Jurkat, Clone E6-1 (cell line): Measurements from ENCODE around the gene FAM107B.
"Not testable (repeated sequence)": the region's sequence is repeated elsewhere in the genome, so short reads cannot be mapped to it uniquely, and the experiment has no call there.

Source experiments
- DNase-seq: peaks from one replicate; pipeline ENCODE4 v3.0.0-alpha.2; 2011; ENCODE audit warnings: low read depth, low spot score
- H3K4me3 ChIP-seq: 2 replicates; pipeline ENCODE4 v1.5.1; 2011; ENCODE audit warnings: mild to moderate bottlenecking, low read length, control low read depth, moderate library complexity

Gene FAM107B

GRCh38 chr10:14652816-14653215, 121.9 kb downstream of the FAM107B start:
- no peak for DNase-seq
- H3K4me3 ChIP-seq: no peak overlapping the region

GRCh38 chr10:14652067-14652466, 122.6 kb downstream of the FAM107B start:
- DNase-seq: no peak
- H3K4me3 ChIP-seq: no peak overlapping the region

- DNase-seq: no peak
- no peak overlapping the region for H3K4me3 ChIP-seq
Measured at GRCh38 chr10:14649739-14650138, 125.0 kb downstream of the FAM107B start.

DNA sequence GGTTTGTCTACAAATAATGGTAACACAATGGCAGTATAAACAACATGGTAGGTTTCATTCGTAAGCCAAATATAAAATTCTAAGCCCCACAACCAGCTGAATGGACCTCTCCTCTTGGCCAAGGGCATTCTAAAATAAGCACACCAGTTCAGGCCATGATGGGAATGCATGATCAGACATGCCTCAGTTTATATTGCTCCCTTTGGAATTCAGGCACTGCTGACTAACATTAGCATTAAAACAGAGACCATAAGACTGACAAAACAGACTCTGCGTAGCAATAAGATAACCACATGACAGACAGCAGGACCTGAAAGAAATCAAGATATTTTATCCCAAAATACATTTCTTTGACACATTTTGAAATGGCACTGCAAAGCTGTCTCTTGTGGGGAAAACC, 125.8 kb downstream of the FAM107B start:
- DNase-seq: no peak
- H3K4me3 ChIP-seq: no peak overlapping the region

GRCh38 chr10:14648005-14648765, 126.5 kb downstream of the FAM107B start:
- peak overlapping the region; percentile 38 for H3K4me3 ChIP-seq
- peak; percentile 68 for DNase-seq

DNA sequence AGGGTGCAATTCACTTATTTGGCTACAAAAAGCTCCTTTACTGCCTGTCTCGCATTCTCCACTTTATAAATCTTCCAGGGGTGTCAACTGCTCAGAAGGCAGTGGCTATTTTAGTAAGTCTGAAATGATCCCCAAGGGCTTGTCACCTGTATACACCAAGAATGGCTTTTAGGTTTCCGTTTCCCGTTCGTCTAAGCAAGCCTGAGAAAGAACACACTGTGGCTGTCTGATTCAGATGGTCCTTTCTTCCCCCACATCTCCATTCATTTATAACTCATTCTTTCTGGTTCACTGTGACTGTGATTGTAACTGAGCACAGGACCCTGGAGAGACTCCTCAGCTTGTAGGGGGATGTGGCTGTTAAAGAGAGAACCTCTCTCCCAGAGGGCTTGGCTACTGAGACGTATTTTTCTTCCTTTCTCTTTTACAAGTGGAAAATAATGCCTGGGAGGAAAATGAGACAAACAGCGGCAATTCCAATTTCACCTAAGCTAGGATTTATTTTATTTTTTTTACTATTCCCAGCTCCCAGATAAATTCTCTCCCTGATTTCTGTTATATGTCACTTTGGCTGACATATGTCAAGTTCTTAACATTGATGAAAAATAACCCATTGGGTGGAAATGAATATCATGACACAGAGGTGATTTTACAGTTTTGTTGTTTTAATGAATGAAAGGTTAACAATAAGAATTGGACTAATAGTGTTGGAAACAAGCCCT, 129.3 kb downstream of the FAM107B start:
- H3K4me3 ChIP-seq: no peak overlapping the region
- no peak for DNase-seq

DNA sequence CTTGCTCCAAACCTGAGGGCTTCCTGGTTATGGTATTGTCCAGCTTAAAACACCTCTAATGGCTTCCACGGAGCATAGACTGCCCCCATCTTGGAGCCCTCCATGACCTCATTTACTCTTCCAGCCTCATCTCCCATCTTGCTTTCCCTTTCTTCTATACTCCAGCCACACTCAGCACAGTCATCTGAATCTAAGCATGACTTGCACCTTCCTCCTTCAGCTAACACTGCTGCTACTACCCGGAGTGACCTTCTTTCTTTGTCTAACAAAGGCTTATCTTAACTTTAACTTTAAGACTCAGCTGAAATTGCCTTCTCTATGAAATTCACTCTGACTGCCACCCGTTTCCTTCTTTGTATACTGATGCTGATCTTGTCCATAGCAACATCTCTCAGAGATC, 135.1 kb downstream of the FAM107B start:
- no peak overlapping the region for H3K4me3 ChIP-seq
- DNase-seq: no peak

DNA sequence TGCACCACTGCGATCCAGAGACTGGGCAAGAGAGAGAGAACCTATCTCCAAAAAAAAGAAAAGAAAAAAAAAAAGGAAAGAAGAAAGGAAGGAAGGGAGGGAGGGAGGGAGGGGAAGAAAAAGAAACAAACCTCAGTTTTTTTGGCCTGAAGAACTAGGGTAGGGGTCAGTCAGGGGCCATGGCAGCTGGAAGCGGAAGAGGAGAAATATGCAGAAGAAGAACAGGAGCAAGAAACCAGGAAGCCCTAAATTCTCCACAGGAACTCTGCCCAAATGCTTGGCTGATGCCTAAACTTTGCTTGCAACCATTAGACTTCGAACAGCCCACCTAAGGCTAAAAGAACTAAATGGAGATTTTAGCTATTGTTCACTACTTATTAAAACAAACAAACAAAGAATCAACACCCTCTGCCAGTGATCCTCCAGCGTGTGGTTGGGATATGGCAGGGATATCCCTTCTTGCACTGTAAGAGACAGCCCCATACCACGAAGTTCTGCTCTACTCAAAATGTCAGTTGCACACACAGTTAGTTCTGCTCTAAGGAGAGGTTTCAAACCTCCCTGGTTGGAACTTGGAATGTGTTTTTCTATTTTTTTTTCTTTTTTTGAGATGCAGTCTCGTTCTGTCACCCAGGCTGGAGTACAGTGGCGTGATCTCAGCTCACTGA, 139.5 kb downstream of the FAM107B start:
- DNase-seq: no peak
- no peak overlapping the region for H3K4me3 ChIP-seq

GRCh38 chr10:14634572-14634971, 140.1 kb downstream of the FAM107B start:
- not testable (repeated sequence) for H3K4me3 ChIP-seq, DNase-seq

- no peak overlapping the region for H3K4me3 ChIP-seq
- no peak for DNase-seq
Measured at GRCh38 chr10:14625765-14626525, 148.8 kb downstream of the FAM107B start.

GRCh38 chr10:14625192-14625631, 149.5 kb downstream of the FAM107B start:
- H3K4me3 ChIP-seq: no peak overlapping the region
- no peak for DNase-seq

DNA sequence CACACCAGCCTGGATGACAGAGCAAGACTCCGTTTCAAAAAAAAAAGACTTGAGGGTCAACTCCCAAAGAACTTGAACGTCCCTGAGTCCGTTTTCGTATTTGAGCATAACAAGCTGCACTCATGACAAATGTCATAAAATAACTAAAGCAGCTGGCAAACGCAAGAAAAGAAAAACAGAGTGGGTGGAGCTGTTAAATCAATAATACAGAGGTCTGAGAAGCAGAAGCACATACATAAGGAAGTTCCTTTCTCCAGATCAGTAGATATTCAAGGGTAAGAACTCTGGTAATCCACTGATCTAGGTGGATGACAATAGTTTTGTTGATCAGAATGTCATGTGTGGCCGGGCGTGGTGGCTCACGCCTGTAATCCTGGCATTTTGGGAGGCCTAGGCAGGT, 150.1 kb downstream of the FAM107B start:
- no peak for DNase-seq
- H3K4me3 ChIP-seq: no peak overlapping the region

- DNase-seq: no peak
- no peak overlapping the region for H3K4me3 ChIP-seq
Measured at GRCh38 chr10:14623931-14624330, 150.8 kb downstream of the FAM107B start.

DNA sequence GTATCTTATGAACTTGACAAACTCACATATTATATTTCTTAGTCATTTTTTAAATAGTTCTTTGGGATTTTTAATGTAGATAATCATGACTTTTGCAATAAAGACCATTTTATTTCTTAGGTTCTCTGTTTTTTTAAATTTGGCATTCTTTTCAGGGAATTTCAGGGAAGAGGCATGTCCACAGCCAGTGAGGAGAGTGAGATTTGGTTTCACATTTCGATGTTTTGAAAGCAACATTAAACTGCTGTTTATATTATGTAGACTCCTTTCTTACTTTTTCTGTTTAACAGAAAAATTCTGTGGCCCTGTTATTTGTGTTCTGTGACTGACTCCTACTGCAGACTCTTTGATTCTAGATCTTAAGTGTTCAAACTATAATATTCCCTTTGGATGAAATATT, 153.7 kb downstream of the FAM107B start:
- DNase-seq: no peak
- H3K4me3 ChIP-seq: no peak overlapping the region

GRCh38 chr10:14618674-14619073, 156.0 kb downstream of the FAM107B start:
- no peak overlapping the region for H3K4me3 ChIP-seq
- no peak for DNase-seq

DNA sequence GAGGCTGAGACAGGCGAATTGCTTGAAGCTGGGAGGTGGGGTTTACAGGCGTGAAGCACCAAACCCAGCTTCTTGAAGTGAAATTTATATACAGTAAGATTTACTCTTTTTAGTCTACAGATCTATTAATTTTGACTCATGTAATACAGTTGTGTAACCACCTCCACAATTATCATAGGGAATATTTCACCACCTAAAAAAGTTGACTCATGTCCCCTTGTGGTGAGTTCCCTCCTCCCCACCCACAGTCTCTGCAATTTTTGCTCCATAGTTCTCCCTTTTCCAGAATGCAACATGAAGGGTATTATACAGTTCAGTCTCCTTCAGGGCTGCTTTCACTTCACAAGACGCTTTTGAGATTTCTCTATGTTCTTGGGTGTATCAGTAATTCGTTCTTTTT, 156.8 kb downstream of the FAM107B start:
- DNase-seq: no peak
- H3K4me3 ChIP-seq: no peak overlapping the region

DNA sequence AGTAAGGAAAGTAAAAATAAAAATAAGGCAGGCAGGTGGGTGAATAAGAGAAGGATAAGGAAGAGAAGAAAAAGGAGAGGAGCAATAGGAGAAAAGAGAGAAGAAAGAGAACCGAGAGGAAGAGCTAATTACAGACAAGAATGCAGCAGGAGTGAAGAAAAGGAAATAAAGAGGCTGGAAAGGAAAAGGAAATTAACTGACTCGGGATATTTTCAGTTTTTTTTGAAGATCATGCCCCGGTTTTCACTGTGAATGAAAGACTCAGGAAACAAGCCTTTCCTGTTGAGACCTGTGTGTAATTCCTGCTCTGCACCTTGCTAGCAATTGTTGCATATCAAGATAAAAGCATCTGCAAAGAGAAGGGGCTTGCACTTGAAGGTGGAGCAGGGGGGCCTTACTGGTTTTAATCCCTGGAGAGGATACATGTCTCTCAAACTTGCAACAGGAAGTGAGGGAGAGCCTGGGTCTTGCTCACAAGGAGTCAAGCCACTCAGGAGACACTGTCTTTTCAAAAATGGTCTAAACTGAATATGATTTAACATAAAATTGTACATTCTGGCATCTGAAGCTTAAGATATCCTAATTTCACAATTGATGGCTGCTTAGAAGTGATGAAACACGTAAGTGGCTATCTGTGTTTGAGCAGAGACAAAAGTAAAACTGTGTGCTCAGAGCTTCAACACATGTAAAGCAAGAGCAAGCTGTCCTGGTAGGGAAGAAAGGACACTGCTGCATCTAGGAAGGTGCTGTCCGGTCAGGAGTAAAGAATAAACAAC, 157.6 kb downstream of the FAM107B start:
- DNase-seq: no peak

DNA sequence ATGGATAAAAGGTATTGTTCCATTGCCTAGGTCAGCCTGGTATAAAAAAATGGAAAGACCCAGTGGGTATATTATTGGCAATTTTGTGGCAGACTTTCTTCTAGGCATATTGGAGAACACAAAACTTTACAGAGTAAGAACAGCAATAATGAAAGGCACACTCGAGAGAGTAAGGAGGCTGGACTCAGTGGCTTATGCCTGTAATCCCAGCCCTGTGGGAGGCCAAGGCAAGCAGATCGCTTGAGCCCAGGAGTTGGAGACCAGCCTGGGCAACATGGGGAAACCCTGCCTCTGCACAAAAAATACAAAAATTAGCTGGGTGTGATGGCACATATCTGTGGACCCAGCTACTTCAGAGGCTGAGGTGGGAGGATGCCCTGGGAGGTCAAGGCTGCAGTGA, 158.2 kb downstream of the FAM107B start:
- H3K4me3 ChIP-seq: no peak overlapping the region
- DNase-seq: no peak

More for the DNA sequence above, 157.6 kb downstream of the FAM107B start:
- H3K4me3 ChIP-seq: no peak overlapping the region

- no peak for DNase-seq
- no peak overlapping the region for H3K4me3 ChIP-seq
Measured at GRCh38 chr10:14613588-14613920, 161.1 kb downstream of the FAM107B start.
